ENCODE results near the gene STK36.

The STK36 gene

GRCh38 chr2:218746960-218747359, 75.1 kb downstream of the STK36 start:
- no peak for DNase-seq (ENCODE audit: low read depth)

GRCh38 chr2:218748741-218749441, 77.0 kb downstream of the STK36 start:
- no peak for DNase-seq (ENCODE audit: low read depth)
